ENCODE data around the gene SLC15A2.

GRCh38 chr3:121992601-121993560 is 98.7 kb downstream of the SLC15A2 start:
- no peak for TF ChIP-seq EZH2 (IDR thresholded peaks at IDR 0.05; ENCODE audit: insufficient read depth, poor library complexity, severe bottlenecking)
- TF ChIP-seq EZH2phosphoT487 (IDR thresholded peaks at IDR 0.05; ENCODE audit: insufficient read depth, low read depth), result no peak

All from GM23248 (cell line).